Lower leg skin (tissue), 4 donors: ENCODE measurements around the gene ACADM. TPM values are rescaled to one million over a fixed set of nuclear protein-coding genes. Genes with fewer than 3 reads are reported as not detected.
"Not testable (repeated sequence)": the region's sequence is repeated elsewhere in the genome, so short reads cannot be mapped to it uniquely, and the experiment has no call there.

Experiments used
- DNase-seq, 2 donors: peaks; one replicate each; pipeline ENCODE4 v3.0.0-alpha.2; 2019; ENCODE audit warnings: low spot score in 2 of 2
- H3K4me3 ChIP-seq: fragments of 200-600 bp; sonication (generic); 2 replicates; pipeline ENCODE4 v1.5.1; 2017; ENCODE audit warnings: mild to moderate bottlenecking, low read depth; ENCODE audit not compliant: poor library complexity, severe bottlenecking
- POLR2A ChIP-seq, 2 donors: fragments of 450-650 bp; IDR thresholded peaks; one replicate each; pipeline ENCODE4 v1.6.1; 2016 to 2017; ENCODE audit warnings: antibody characterized with exemption in 2 of 2, mild to moderate bottlenecking in 1 of 2, moderate library complexity in 1 of 2
- WGBS, 2 donors: methylation state at CpG; one replicate each; pipeline ENCODE4 v1.1.5; 2018; 5-methylcytosine and 5-hydroxymethylcytosine counted together
- intact Hi-C: fragments of 100-400 bp; cut with DNase I; formaldehyde crosslinking; loops from one replicate; pipeline ENCODE4 v1.15.0; 2023; ENCODE audit warnings: low total_unique reads
- total RNA-seq, 4 donors: library from RNA; depleted of rRNA; stranded (reverse); fragments of >200 nt; gene quantifications; one replicate each; pipeline ENCODE4 v1.1.0, GENCODE V29; 2016
- TF ChIP-seq, protein P1 (sequence below), 3 donors: fragments of 450-650 bp; IDR thresholded peaks; one replicate each; pipeline ENCODE4 v1.5.1; 2016; ENCODE audit warnings: antibody characterized with exemption in 3 of 3, mild to moderate bottlenecking in 3 of 3, moderate library complexity in 2 of 3

The ACADM gene
- total RNA-seq, 4 donors from 2014 or later: 19.4 to 47.0 (median 33.2) TPM

DNA sequence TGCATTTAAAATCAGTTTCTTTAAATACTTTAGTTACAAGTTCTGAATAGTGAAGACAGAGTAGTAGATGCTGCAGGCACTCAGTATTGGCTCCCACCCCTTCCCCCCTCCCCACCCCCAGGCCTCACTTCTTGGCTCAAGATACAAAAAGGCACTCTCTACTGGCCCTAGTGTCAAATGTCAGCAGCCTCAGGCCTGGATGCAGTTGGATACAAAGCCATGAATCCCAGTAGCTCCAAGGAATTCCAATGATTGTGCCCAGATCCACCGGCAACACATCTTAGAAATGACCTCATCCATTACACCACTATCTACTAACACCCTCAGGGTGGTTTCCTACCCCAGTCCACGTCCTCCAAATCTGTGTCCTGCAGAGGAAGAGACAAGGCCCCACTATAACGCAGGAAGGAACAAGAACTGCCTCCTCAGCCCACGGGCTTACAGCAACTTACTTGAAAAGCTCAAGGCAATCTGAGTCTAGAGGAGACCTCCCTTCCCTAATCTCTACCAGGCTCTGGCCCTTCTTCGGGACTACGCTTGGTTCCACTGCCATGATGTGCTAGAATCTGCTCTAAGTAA is 17.6 kb downstream of the ACADM start:
- WGBS, 2 donors: 87 to 88% methylated on average over 6 of the region's 6 CpGs
- no peak for DNase-seq
- TF ChIP-seq, protein P1, sequence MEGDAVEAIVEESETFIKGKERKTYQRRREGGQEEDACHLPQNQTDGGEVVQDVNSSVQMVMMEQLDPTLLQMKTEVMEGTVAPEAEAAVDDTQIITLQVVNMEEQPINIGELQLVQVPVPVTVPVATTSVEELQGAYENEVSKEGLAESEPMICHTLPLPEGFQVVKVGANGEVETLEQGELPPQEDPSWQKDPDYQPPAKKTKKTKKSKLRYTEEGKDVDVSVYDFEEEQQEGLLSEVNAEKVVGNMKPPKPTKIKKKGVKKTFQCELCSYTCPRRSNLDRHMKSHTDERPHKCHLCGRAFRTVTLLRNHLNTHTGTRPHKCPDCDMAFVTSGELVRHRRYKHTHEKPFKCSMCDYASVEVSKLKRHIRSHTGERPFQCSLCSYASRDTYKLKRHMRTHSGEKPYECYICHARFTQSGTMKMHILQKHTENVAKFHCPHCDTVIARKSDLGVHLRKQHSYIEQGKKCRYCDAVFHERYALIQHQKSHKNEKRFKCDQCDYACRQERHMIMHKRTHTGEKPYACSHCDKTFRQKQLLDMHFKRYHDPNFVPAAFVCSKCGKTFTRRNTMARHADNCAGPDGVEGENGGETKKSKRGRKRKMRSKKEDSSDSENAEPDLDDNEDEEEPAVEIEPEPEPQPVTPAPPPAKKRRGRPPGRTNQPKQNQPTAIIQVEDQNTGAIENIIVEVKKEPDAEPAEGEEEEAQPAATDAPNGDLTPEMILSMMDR (IDR thresholded peaks at IDR 0.05): no peak
- TF ChIP-seq POLR2A (IDR thresholded peaks at IDR 0.05): no peak
- H3K4me3 ChIP-seq: no peak overlapping the region
- intact Hi-C loops: no loop called here

DNA sequence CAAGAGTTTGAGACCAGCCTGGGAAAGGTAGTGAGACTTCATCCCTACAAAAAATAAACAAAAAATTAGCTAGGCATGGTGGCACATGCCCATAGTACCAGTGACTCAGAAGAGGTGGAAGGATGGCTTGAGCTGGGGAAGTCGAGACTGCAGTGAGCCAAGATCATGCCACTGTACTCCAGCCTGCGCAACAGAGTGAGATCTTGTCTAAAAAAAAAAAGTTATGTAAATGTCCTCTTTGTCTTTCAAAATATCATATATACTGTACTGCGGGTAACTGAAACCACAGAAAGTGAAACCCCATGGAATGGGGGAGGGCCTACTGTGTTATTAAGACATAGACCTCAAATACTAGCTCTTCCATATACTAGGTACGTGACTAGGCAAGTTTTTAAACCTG is 20.8 kb downstream of the ACADM start:
- TF ChIP-seq, protein P1 (IDR thresholded peaks at IDR 0.05): no peak
- TF ChIP-seq POLR2A (IDR thresholded peaks at IDR 0.05): no peak
- no peak for DNase-seq
- no peak overlapping the region for H3K4me3 ChIP-seq
- 51 to 81% methylated on average over 4 of the region's 4 CpGs for WGBS, 2 donors
- intact Hi-C loops: no loop called here

DNA sequence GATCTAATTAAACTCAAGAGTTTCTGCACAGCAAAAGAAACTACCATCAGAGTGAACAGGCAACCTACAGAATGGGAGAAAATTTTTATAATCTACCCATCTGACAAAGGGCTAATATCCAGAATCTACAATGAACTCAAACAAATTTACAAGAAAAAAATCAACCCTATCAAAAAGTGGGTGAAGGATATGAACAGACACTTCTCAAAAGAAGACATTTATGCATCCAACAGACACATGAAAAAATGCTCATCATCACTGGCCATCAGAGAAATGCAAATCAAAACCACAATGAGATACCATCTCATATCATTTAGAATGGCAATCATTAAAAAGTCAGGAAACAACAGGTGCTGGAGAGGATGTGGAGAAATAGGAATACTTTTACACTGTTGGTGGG is 32.7 kb downstream of the ACADM start:
- DNase-seq, H3K4me3 ChIP-seq, intact Hi-C loops: not testable (repeated sequence)

DNA sequence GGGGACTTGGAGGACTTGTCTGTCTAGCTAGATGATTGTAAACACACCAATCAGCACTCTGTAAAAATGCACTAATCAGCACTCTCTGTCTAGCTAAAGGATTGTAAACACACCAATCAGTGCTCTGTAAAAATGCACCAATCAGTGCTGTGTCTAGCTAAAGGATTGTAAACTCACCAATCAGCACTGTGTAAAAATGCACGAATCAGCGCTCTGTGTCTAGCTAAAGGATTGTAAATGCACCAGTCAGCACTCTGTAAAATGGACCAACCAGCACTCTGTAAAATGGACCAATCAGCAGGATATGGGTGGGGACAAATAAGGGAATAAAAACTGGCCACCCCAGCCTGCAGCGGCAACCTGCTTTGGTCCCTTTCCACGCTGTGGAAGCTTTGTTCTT is 34.0 kb downstream of the ACADM start:
- 84 to 90% methylated on average over 4 of the region's 4 CpGs for WGBS, 2 donors
- H3K4me3 ChIP-seq, intact Hi-C loops, DNase-seq: not testable (repeated sequence)

DNA sequence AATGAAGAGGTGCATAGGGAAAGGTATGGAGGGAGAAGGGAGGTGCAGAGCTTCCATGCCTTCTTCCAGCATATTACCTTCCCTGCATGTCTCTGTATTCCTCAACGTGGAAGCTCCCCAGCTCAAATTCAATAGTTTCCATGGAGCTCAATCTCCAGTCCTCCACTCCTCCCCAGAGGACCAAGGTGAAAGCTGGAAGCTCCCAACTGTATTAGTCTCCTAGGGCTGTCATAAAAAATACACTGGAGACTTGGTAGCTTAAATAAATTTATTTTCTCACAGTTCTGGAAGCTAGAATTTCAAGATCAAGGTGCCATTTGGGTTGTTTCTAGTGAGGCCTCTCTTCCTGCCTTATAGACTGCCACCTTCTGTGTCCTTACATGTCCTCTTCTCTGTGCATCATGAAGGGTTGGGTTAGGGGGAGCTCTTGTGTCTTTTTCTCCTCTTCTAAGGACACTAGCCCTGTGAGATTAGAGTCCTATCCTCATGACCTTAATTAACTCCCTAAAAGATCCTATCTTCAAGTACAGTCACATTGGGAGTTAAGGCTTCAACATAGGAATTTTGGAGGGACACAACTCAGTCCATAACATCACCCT is 39.6 kb downstream of the ACADM start:
- DNase-seq: no peak
- intact Hi-C loops: no loop called here
- WGBS, 2 donors: 70 to 79% methylated on average over 1 of the region's 1 CpG
- TF ChIP-seq, protein P1 (IDR thresholded peaks at IDR 0.05): no peak
- H3K4me3 ChIP-seq: no peak overlapping the region

DNA sequence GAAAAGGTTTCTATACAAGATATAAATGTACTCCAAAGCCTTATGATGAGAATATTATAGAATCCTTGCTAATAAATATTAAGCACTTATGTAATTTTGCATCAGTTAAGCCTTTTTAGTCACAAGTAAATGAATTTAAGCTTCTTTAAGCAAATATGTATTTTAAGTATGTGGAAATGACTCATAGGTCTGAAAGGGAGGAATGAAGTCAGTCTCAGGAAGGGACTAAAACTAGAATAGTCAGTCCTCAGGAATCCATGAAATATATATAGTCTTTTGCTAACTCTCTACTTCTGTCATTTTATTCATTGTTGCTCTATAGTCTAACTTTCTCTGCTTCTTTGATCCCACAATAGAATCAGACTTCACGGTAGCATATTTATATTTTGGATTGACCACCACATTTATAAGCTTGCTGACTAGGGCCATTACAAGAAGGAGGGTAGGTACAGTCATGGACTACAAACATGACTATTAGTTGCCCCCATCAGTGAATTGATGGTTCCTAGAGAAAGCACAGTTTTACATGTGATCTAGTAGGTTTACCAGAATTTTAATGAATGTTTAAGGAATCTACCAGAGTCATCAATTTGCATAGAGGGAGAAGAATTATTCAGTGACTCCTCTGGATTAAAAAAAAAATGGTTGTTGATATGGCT is 41.3 kb downstream of the ACADM start:
- no peak for TF ChIP-seq POLR2A (IDR thresholded peaks at IDR 0.05)
- TF ChIP-seq, protein P1 (IDR thresholded peaks at IDR 0.05): no peak
- no peak overlapping the region for H3K4me3 ChIP-seq
- intact Hi-C loops: no loop called here
- WGBS, 2 donors: 83 to 92% methylated on average over 1 of the region's 1 CpG
- no peak for DNase-seq

DNA sequence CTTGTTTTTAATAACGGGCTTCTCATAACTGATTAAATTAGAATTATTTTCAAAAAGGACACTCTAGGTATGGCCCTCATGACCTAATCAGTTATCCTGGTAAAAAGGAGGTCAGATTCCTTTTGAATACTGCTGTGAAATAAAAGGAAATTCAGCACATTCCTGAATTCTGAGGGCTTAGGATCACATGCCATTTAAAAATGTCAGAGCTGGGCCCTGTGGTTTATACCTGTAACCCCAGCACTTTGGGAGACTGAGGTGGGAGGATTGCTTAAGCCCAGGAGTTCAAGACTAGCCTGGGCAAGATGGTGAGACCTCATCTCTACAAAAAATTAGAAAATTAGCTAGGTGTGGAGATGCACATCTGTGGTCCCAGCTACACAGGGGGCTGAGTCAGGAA is 43.5 kb downstream of the ACADM start:
- H3K4me3 ChIP-seq: no peak overlapping the region
- no peak for DNase-seq
- intact Hi-C loops: no loop called here
- TF ChIP-seq, protein P1 (IDR thresholded peaks at IDR 0.05): no peak
- no peak for TF ChIP-seq POLR2A (IDR thresholded peaks at IDR 0.05)
- 93 to 94% methylated on average over 1 of the region's 1 CpG for WGBS, 2 donors
